HG03460 (cell line): ENCODE measurements around the gene VAC14.

ENCODE experiments used
- ATAC-seq: cut with Tn5 transposase; IDR thresholded peaks from one replicate; pipeline ENCODE4 v1.9.1; 2021; ENCODE audit not compliant: unreplicated experiment

Gene VAC14

DNA sequence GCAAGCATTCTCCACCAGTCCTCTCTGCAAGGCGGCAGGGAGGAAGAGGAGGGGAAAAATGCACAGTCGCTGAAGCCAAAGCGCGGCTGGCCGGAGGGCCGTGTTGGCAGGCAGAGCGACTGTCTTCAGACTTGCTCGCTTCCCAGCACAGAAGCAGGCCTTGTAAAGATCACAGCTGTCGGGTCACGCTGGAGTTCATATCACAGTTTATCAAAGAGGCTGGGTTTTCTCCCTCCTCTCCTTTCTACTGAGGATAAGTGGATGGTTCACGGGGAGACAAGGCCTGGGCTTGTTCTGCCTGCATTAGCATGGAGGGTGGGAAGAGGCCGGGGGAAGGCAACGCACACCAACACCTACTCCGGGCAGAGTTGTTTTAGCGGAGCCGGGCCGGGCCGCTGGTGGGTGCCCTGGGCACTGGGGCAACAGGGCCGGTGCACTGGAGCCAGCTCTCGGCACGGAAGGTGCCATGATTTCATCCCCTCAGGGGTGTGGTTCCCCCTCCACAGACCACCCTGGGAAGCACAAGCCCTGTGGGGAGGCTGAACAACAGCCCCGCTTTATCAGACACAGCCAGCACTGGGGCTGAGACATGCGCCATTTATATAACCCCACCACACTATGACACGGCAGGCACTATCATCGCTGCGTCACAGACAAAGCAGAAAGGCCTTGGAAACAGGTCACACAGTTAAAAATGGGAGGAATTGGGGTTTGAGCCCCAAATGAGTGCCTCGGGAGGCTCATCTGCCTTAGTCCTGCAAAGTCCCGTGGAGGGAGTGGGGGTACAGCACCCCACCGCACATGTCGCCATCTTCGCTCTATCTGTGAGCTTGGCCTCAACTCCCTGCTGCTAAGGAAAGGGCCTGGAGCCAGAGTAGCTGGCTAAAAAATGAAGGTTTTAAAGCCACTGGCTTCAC lies 74.8 kb downstream of the VAC14 start:
- ATAC-seq = no peak

DNA sequence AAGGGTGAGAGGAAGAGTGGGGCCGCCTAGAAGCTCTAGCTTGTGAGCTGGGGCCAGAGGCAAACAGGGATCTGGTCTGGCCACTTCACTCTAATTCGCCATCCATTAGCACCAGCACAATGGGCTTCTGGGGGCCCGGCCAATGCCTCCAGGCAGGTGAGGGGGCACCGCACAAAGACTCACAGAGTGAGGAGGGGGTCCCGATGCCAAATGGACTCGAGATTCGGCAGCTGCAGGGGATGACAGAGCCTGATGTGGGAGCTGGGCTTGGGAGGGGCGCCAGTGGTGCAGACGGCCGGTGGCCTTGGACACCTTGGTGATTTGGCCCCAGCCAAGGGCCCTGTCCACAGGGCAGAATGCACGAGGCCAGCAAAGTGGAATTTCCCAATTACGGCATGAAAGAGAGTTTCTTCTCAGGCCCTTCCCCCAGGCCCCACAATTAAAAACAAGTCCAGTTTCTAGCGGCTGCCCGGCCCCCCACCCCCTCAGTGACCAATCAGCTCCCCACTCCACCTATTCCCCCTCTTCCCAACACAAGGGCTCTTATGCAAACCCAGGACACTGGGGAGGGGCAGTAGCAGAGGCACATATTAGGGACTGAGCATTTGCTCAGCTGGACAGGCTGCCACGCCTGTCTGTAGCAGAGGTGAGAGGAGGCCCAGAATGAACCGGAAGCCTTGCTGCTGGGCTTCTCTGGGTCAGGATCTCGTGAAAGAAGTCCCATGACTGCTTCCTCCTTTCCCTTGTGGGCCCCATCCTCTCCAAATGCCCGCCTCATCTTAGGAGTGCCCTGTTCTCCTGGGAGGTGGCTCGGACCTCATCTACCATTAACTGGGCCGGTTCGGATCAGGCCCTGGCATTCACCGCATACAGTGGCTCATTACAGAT lies 75.7 kb downstream of the VAC14 start:
- no peak for ATAC-seq

DNA sequence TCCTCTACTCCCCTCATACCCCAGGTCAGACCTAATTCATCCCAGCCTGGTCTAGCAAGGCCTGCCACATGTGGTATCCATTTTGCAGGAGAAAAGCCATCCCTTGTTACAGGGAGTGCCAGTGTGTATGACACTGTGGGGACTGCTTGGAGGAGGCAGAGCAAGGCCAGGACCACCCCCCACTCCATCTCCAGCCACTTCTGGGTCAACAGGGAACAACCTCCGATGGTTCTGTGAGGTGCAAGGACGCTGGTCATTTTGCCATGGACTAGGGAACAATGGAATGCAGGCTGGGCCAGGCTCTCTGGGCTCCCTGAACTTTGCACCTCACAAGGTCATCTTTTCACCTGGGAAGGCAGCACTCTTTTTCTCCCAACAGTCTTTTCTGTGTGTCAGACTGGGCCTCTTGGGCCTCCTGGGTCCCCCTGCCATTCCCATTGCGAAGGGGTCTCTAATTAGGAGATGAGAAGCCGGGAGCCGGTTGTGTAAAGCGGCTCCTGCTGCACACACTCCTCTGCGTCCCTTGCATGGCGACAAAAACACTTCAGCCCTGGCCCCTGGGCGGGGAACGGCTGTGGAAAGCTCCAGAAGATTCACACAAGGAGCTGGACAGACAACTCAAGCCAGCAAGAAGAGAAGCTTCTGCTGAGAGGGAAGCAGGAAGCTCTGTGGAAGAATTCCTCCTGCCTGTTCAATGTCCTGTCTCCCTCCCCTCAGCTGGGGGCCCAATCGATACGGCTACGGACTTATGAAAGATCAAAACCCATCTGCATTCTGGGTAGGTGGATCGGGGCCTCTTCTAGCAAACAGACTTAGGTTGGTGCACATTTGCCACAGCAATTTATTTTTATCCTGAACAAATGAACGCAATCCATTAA lies 76.6 kb downstream of the VAC14 start:
- ATAC-seq = no peak

DNA sequence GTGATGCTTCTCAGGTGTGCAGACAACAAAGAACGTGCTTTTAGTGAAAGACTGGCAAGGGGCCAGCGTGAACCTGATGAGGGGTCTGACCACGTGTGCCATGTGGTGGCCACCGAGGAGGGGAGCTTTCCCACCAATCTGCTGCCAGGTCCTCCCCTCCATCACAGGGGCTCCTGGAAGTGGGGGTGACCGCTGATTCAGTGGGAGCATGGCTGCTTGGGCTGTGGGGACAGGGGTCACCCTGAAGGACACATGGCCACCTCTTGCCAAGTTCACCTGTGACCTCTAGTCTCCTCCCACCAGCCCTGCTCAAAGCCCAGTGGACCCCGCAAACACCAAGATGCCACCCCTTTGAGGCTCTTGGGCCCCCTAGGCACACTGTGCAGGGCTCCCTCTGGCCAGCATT lies 77.2 kb downstream of the VAC14 start:
- no peak for ATAC-seq

DNA sequence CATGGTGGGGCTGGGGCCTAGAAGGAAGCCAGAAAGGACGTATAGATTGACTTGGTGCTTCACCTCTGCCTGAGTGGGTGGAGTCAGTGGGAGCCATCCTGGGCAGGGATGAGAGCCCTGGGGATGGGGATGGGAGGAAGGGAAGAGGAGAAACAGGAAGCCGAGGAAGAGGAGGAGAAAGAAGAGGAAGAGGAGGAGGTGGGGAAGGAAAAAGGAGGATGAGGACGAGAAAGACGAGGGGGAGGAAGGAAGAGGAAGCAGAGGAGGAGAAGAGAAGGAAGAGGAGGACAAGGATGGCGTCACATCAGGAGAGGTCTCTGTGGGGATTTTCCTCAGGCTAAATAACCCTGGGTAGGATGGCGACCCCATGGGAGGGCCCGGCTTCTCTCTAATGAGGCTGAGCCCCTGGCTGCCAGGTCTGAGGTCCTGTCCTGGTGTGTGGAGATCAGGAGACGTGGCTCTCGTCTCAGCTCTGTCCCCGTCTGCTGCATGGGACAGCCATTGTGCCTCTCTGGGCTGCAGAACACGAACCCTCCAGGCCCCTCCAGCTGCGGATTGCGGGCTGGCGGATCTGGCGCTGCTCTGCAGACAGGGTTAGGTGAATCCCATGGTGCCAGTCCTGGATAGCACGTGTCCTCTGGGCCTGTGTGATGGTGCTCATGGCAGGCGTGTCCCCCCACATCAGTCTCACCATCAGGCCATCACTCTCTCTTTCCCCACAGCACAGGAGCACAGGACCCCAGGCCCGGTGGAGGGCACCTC lies 79.6 kb downstream of the VAC14 start:
- ATAC-seq = no peak

DNA sequence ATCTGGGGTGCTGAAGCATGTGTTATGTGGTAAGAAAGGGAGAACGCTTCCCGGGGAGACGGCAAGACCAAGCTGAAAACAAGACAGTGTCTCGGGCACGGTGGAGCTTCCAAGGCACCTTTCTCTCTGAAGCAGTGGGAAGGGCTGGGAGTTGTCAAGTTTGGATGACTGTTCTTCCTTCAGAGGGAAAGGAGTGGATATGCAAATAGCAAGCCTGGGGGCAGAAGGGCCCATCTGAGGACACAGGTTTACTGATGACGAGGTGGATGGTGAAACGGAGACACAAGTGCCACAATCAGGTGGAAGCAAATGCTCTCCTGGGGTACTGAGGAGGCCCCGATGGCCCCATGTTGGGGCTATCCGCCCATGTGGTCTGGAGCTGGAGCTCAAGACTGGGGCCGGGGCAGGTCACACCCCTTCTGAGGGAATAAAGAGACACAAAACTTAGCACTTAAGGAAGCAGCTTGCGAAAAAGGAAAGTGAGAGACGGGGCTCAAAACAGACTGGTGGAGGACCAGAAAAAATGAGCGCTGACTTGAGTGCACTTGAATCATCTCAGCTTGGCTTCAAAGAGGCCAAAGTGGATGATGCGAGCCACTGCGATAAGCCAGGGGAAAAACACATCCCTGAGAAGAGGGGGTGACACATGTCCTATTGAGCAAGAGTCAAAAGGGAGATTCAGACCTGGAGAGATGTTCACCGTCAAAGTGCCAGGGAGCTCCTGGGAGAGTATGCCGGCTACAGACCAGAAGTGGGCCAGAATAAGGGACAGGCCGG lies 80.3 kb downstream of the VAC14 start:
- no peak for ATAC-seq

DNA sequence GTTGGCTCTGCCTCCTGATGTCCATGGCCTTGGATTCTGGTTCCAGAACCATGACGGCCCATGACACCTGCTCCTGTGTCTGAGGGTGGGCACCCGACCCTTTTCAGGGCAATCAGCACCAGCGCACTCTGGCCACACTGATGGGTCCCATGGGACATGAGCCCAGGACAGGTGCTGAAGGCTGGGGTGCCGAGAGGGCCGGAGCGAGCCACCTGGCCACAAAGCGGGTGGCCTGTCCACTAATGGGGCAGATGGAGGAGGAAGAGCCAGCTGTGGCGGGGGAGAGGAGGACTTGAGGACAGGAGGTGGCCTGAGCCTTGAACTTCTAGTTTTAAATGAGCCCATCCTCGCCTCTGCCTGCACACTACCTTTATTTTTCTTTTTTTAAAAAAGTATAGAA lies 83.9 kb downstream of the VAC14 start:
- no peak for ATAC-seq

DNA sequence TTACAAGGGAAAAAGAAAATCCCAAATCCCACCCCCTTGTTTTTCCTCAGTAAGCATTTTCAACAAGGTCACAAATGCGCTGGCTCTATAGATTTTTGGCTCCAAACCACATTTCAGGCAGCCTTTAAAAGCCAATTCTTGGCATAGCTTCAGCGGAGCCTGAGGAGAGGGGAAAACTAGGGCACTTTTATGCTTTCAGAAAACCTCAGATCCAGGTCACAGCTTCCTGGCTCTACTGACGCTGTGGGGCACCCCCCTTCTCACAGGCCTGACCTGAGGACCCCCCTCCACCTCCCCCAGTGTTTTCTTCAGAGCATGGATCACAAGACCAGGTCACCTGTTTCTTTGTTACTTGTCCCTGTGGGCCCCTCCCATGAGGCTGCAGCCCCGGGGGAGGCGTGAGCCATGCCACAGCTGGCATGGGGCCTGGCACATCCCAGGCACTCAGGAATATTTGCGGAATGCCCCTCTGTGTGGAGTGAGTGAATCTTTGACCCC lies 85.0 kb downstream of the VAC14 start:
- ATAC-seq = no peak

DNA sequence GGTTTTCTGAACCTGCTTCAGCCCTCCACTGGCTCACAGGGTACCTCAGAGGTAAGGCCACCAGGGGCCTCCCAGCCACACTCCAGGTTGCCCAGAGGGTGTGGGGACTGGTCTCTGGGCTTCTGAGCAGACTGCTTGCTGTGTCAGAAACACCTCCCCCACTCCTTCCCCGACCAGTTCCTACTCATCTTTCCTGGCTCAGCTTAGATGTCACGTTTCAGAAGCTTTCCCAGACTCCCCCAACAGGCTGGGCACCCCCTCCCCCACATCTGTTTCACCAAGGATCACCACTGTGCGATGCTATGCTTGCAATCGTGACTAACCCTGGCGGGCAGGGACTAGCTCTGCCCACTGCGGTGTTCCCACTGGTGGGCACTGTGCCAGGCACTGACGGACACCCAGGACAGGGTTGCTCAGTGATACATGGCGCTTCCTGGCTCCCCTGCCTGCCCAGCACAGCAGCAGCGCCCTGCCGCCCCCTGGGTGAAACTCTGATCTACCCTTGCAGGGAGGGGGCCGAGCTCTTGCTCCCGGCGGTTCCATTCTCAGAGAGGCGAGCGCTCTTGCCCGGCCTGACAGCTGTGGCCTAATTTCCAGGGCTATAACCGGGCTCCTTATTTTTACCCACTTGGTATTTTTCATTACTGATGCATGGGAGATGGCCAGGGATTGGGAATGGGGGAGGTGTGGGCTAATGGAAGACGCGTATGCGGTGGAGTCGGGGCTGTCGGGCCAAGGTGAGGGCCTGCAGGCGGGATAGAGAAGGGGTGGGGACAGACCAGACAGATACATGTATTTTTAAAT lies 85.7 kb downstream of the VAC14 start:
- ATAC-seq = no peak

DNA sequence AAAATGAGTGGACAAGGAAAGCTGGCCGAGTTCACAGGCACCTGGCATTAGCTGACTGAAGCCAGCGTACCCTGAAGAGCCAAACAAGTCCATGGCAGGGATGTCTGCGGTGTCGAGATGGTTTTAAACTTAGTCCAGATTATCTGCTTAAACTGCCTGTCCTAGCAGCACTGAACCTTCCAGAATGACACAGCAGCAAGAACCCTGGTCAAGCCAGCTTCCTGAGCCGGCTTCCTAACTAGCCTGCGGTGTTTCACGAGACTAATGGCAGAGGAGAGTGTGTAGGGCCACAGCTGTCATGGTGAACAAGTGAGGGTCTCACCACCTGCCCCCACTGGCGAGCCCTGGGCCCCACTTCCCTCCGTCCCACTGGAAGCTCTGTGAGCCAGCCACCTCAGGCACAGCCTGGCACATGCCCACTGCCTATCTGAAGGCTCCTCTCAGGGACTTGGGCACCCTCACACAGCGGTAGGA lies 86.3 kb downstream of the VAC14 start:
- ATAC-seq = no peak

DNA sequence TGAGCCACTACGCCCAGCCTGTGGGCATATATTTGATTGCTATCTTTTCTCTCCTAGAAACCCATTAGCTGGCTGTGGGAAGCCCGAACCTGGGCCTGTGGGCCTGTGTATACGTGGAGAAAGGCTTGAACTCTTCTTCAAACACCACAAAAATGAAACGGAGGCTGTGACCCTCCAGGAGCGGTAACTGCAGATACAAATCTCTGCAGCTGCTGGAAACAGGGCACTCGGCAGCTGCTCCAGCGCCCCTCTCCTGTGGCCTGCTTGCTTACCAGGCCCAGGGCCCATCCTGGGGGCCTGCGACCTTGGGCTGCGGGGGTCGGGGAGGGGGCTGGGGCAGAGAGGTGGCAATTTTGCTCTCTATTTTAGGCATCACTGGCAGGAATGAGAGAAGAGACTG lies 87.1 kb downstream of the VAC14 start:
- no peak for ATAC-seq

DNA sequence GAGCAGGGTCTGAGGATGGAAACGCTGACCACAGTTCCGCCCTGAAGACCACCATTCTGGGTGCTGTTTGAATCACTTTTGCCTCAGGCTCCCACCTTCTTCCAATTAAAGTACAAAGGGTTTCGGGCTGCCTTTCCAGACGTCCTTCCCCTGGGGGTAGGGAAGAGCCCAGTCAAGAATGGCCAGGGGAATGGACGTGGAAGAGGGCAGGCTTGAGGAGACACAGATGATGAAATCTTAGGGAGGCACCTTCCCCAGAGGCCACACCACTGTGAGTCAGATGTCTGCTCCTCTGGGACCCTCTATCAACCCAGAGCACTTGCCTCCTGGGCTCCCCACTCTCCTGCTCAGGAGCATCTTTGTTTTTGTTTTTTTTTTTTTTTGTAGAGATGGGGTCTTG lies 87.6 kb downstream of the VAC14 start:
- no peak for ATAC-seq

- ATAC-seq = no peak
Observed at GRCh38 chr16:70712942-70713341, 88.0 kb downstream of the VAC14 start.

- ATAC-seq = no peak
Observed at GRCh38 chr16:70712359-70712758, 88.6 kb downstream of the VAC14 start.

- ATAC-seq = no peak
Observed at GRCh38 chr16:70711211-70712031, 89.5 kb downstream of the VAC14 start.

DNA sequence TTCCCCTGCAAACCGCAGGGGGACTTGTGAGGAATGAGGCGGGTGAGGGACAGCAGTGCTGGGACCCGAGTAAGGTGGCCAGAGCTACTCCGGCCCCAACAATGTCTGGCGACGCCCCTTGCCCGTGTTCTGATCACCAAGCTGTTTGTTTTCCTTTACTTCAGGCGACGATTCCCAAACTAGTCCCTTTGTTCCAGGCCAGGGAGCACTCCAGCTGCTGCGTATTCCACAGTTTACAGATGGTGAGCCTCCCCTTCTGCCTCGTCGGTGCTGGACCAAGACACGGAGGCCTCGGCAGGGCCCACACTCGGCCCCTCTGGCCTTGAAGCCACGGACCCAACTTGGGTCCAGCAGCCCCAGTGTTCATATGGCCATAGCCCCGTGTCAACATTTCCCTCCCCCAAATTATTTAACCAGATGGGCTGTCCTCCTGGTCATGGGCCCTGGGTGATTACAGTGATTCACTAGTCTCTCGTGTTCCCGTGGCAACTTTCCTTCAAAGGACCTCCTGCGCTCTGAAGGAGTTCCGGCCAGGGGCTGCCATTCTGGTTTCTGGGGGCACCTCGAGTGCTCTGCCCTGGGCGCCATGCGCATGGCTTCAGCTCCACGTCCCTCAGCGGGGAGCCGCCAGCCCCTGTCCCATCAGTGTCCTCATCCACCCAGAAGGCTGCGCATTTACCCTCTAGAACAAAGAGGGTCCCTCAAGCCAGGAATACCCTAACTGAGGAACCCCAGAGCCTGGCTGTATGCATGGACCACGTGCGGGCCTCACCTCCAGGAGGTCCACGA lies 90.3 kb downstream of the VAC14 start:
- ATAC-seq = no peak

- ATAC-seq = no peak
Observed at GRCh38 chr16:70709942-70710341, 91.0 kb downstream of the VAC14 start.
